PC-9 (cell line): ENCODE measurements around the gene PPY. TPM values are rescaled to one million over a fixed set of nuclear protein-coding genes. Genes with fewer than 3 reads are reported as not detected.

Source experiments
- BruUV-seq: library from RNA; stranded (reverse); fragments of 400-500 nt; replicated peaks from 2 replicates; lab custom pipeline; 2021; lab: Mats Ljungman, UMichigan
- CTCF ChIA-PET: fragments of 300-600 bp; sonication (Branson Sonifier 250); formaldehyde crosslinking; loops from one replicate; lab custom pipeline; 2022; ENCODE audit warnings: antibody characterized with exemption; lab: Charles Lee
- POLR2A ChIA-PET: fragments of 300-600 bp; sonication (Branson Sonifier 250); formaldehyde crosslinking; loops from one replicate; lab custom pipeline; 2022; ENCODE audit warnings: antibody characterized with exemption; ENCODE audit not compliant: unreplicated experiment; lab: Charles Lee
- DNase-seq, 2 experiments: peaks; one replicate each; pipeline versions ENCODE4 v3.0.0 to v3.0.0-alpha.2; 2015 to 2022; ENCODE audit warnings: mixed read lengths in 1 of 2
- H2AFZ ChIP-seq: fragments of 200-600 bp; sonication (generic); 2 replicates; pipeline ENCODE4 v1.8.1; 2017; ENCODE audit warnings: antibody characterized with exemption
- H3F3A ChIP-seq: fragments of 200-600 bp; sonication (generic); 2 replicates; pipeline ENCODE4 v1.8.1; 2017; ENCODE audit warnings: antibody characterized with exemption, mild to moderate bottlenecking, low read depth; ENCODE audit not compliant: insufficient read depth
- H3K27ac ChIP-seq: fragments of 200-600 bp; sonication (generic); 2 replicates; pipeline ENCODE4 v1.6.1; 2016; ENCODE audit warnings: mixed run types
- H3K27me3 ChIP-seq: fragments of 200-600 bp; sonication (generic); 2 replicates; pipeline ENCODE4 v1.6.1; 2016; ENCODE audit warnings: low read depth, mixed run types; ENCODE audit not compliant: insufficient read depth
- H3K36me3 ChIP-seq: fragments of 200-600 bp; sonication (generic); 2 replicates; pipeline ENCODE4 v1.6.1; 2016; ENCODE audit warnings: low read depth, mixed run types
- H3K4me1 ChIP-seq: fragments of 200-600 bp; sonication (generic); replicated peaks from 2 replicates; pipeline ENCODE4 v1.6.1; 2016; ENCODE audit warnings: mixed run types; ENCODE audit not compliant: insufficient read depth
- H3K4me2 ChIP-seq: fragments of 200-600 bp; sonication (generic); 2 replicates; pipeline ENCODE4 v1.6.1; 2017; ENCODE audit warnings: mixed run types
- H3K4me3 ChIP-seq: fragments of 200-600 bp; sonication (generic); 2 replicates; pipeline ENCODE4 v1.6.1; 2016; ENCODE audit warnings: mixed run types
- H3K79me2 ChIP-seq: fragments of 200-600 bp; sonication (generic); 2 replicates; pipeline ENCODE4 v1.6.1; 2017; ENCODE audit warnings: low read depth, mixed run types
- H3K9me2 ChIP-seq: fragments of 200-600 bp; sonication (generic); 2 replicates; pipeline ENCODE4 v1.8.1; 2017; ENCODE audit warnings: mild to moderate bottlenecking; ENCODE audit not compliant: insufficient read depth
- H3K9me3 ChIP-seq: fragments of 200-600 bp; sonication (generic); 2 replicates; pipeline ENCODE4 v1.8.1; 2016; ENCODE audit warnings: low read depth; ENCODE audit not compliant: insufficient read depth
- H4K20me1 ChIP-seq: fragments of 200-600 bp; sonication (generic); 2 replicates; pipeline ENCODE4 v1.8.1; 2017; ENCODE audit not compliant: insufficient read depth
- EZH2 ChIP-seq: fragments of 200-600 bp; sonication (generic); IDR thresholded peaks from 2 replicates; pipeline ENCODE4 v1.8.0; 2017; ENCODE audit warnings: antibody characterized with exemption, low read depth
- intact Hi-C: fragments of 100-400 bp; cut with micrococcal nuclease; formaldehyde crosslinking; loops from one replicate; pipeline ENCODE4 v1.10.0; 2022; ENCODE audit not compliant: unreplicated experiment
- total RNA-seq: library from RNA; stranded (reverse); gene quantifications from 2 replicates; pipeline ENCODE4 v1.2.3, GENCODE V29; 2021
- TF ChIP-seq, protein P1 (sequence below): fragments of 200-600 bp; sonication (generic); conservative IDR thresholded peaks from 2 replicates; pipeline ENCODE4 v1.6.1; 2017; ENCODE audit warnings: mixed run types, antibody characterized with exemption, mild to moderate bottlenecking, moderate library complexity

PPY gene
- total RNA-seq, 1 experiment from 2014 or later: not detected

DNA sequence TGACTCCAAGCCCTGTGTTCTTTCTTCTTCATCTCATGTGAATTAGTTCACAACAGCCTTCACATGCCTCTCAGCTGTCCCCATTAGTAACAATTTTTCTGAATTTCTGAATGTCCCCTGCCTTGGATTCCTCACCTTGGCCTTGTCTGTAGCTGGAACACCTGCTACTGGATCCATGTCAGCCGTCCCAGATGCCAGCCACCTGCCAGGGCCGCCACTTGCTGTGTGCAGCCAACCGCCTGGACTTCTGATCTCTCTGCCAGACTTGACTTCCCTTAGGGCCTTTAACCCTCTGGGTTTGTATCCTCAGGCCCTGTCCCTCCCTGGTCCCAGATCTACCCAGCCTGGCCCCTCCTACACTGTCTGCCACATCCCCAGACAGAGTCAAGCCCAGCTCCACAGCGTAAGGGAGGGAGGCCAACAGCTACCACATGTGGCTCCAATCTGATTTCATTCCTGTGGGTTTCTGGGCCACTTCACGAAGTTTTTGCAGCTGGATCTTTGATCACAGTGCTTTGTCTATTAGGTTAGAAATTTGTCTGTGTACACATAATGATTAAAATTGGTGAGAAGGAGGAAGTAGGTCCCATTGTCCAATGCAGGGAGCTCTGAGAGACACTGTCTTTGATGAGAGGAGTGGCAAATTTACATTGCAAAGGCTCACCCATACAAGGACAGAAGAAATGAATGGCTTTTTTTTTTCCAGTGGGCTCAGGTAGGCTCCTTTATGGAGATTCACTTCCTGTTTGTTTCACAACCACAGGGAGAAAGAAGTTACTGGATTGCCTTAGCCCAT lies 50.2 kb downstream of the PPY start:
- Histone ChIP-seq H3K4me2 (no peak overlapping the region), H3K79me2 (no peaks in the 10 kb centered on the region), H2AFZ (no peak overlapping the region), H3K36me3 (no peaks in the 10 kb centered on the region), H3K9me2 (no peaks in the 10 kb centered on the region), H3K27ac (no peak overlapping the region), H3K4me1 (no peaks in the 10 kb centered on the region), H4K20me1 (no peaks in the 10 kb centered on the region), H3K27me3 (peaks cover 7% of the 10 kb centered on the region; the same call in 1 of the 2 replicates), H3F3A (no peaks in the 10 kb centered on the region), H3K4me3 (no peak overlapping the region), H3K9me3 (no peaks in the 10 kb centered on the region)
- POLR2A ChIA-PET: no interaction called here
- CTCF ChIA-PET: interaction anchor here (0.7 kb wide), 1 partner anchor 174 kb away, joined by 3 read pairs; the partner anchor contains the start of gene LSM12
- no peak for DNase-seq
- BruUV-seq: no TSS peak
- intact Hi-C loops: no loop called here
- TF ChIP-seq, protein P1, sequence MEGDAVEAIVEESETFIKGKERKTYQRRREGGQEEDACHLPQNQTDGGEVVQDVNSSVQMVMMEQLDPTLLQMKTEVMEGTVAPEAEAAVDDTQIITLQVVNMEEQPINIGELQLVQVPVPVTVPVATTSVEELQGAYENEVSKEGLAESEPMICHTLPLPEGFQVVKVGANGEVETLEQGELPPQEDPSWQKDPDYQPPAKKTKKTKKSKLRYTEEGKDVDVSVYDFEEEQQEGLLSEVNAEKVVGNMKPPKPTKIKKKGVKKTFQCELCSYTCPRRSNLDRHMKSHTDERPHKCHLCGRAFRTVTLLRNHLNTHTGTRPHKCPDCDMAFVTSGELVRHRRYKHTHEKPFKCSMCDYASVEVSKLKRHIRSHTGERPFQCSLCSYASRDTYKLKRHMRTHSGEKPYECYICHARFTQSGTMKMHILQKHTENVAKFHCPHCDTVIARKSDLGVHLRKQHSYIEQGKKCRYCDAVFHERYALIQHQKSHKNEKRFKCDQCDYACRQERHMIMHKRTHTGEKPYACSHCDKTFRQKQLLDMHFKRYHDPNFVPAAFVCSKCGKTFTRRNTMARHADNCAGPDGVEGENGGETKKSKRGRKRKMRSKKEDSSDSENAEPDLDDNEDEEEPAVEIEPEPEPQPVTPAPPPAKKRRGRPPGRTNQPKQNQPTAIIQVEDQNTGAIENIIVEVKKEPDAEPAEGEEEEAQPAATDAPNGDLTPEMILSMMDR: no peak
- TF ChIP-seq EZH2: no peak

Other genes with a start within 250 kb of the PPY start
- gene SOST, start 183.7 kb downstream of the PPY start, total RNA-seq: not detected in 2 replicates
- 37.2 and 38.4 TPM in 2 replicates for gene DUSP3, start 163.5 kb downstream of the PPY start, total RNA-seq
- gene CFAP97D1, start 162.0 kb downstream of the PPY start, total RNA-seq: not detected in 2 replicates
- 17.4 and 22.0 TPM in 2 replicates for gene MPP3, start 109.3 kb downstream of the PPY start, total RNA-seq
- gene CD300LG, start 95.3 kb downstream of the PPY start, total RNA-seq: not detected in 2 replicates
- 5.6 and 8.6 TPM in 2 replicates for gene MPP2, start 34.9 kb downstream of the PPY start, total RNA-seq
- gene PYY, start 11.5 kb upstream of the PPY start, total RNA-seq: not detected in 2 replicates
- gene NAGS, start 62.1 kb upstream of the PPY start, total RNA-seq: 1.0 and 1.4 TPM in 2 replicates
- gene TMEM101, start 72.5 kb upstream of the PPY start, total RNA-seq: 33.5 and 42.6 TPM in 2 replicates
- 60.9 and 62.7 TPM in 2 replicates for gene LSM12, start 124.2 kb upstream of the PPY start, total RNA-seq
- 69.3 and 70.9 TPM in 2 replicates for gene G6PC3, start 128.3 kb upstream of the PPY start, total RNA-seq
- 24.0 and 40.5 TPM in 2 replicates for gene HDAC5, start 181.2 kb upstream of the PPY start, total RNA-seq
- gene HROB, start 199.5 kb upstream of the PPY start, total RNA-seq: 14.5 and 15.7 TPM in 2 replicates
- not detected in 2 replicates for gene ASB16, start 228.2 kb upstream of the PPY start, total RNA-seq
- gene TMUB2, start 244.5 kb upstream of the PPY start, total RNA-seq: 39.2 and 45.5 TPM in 2 replicates